Activated T-helper 17 cell treated with anti-CD3 and anti-CD28 coated beads, Interleukin-2, amount 50 U/mL, for 72 hours (primary cell): ENCODE results near the gene PADI4. TPM values are rescaled to one million over a fixed set of nuclear protein-coding genes. Genes with fewer than 3 reads are reported as not detected.
"Not testable (repeated sequence)": the region's sequence is repeated elsewhere in the genome, so short reads cannot be mapped to it uniquely, and the experiment has no call there.

Source experiments
- ATAC-seq: fragments of 150-1000 bp; cut with Tn5 transposase; replicated peaks from 2 replicates; pipeline ENCODE4 v1.10.0; 2021; ENCODE audit warnings: mild to moderate bottlenecking, moderate library complexity
- H3K27ac Mint-ChIP-seq: one replicate; pipeline ENCODE4 v1.8.0; 2022; ENCODE audit warnings: mixed read lengths
- H3K27me3 Mint-ChIP-seq: one replicate; pipeline ENCODE4 v1.8.0; 2022; ENCODE audit warnings: mixed read lengths
- H3K36me3 Mint-ChIP-seq: one replicate; pipeline ENCODE4 v1.8.0; 2022; ENCODE audit warnings: low read depth, mild to moderate bottlenecking, mixed read lengths
- H3K4me1 Mint-ChIP-seq: one replicate; pipeline ENCODE4 v1.8.0; 2022; ENCODE audit warnings: mixed read lengths
- H3K4me3 Mint-ChIP-seq: one replicate; pipeline ENCODE4 v1.8.0; 2022; ENCODE audit warnings: mild to moderate bottlenecking, mixed read lengths
- H3K9me3 Mint-ChIP-seq: one replicate; pipeline ENCODE4 v1.8.0; 2022; ENCODE audit warnings: mixed read lengths
- total RNA-seq, 2 donors: library from RNA; stranded (reverse); gene quantifications; one replicate each; pipeline ENCODE4 v1.2.3, GENCODE V29; 2022

PADI4 gene
- total RNA-seq, 2 donors from 2014 or later: 0.19 TPM; not detected in 1

GRCh38 chr1:17393230-17393629 is 85.2 kb downstream of the PADI4 start:
- H3K9me3 Mint-ChIP-seq: no peaks in the 10 kb centered on the region
- peaks cover 4% of the 10 kb centered on the region for H3K4me1 Mint-ChIP-seq
- H3K36me3 Mint-ChIP-seq: no peaks in the 10 kb centered on the region
- H3K4me3 Mint-ChIP-seq: no peak overlapping the region
- no peak overlapping the region for H3K27ac Mint-ChIP-seq
- no peaks in the 10 kb centered on the region for H3K27me3 Mint-ChIP-seq
- peak; percentile 43 for ATAC-seq

- peaks cover 2% of the 10 kb centered on the region for H3K4me1 Mint-ChIP-seq
Observed at GRCh38 chr1:17397910-17398695, 90.1 kb downstream of the PADI4 start.

GRCh38 chr1:17400725-17401341 is 92.8 kb downstream of the PADI4 start:
- H3K4me3 Mint-ChIP-seq: no peak overlapping the region
- no peaks in the 10 kb centered on the region for H3K4me1 Mint-ChIP-seq
- ATAC-seq: no peak
- no peaks in the 10 kb centered on the region for H3K36me3 Mint-ChIP-seq
- no peaks in the 10 kb centered on the region for H3K9me3 Mint-ChIP-seq
- no peak overlapping the region for H3K27ac Mint-ChIP-seq
- no peaks in the 10 kb centered on the region for H3K27me3 Mint-ChIP-seq

More at GRCh38 chr1:17397910-17398695, 90.1 kb downstream of the PADI4 start:
- no peak overlapping the region for H3K27ac Mint-ChIP-seq
- no peak overlapping the region for H3K4me3 Mint-ChIP-seq
- no peaks in the 10 kb centered on the region for H3K36me3 Mint-ChIP-seq
- no peaks in the 10 kb centered on the region for H3K9me3 Mint-ChIP-seq
- H3K27me3 Mint-ChIP-seq: no peaks in the 10 kb centered on the region
- no peak for ATAC-seq

GRCh38 chr1:17401841-17402240 is 93.8 kb downstream of the PADI4 start:
- Mint-ChIP-seq H3K4me1 (no peaks in the 10 kb centered on the region), H3K27me3 (no peaks in the 10 kb centered on the region), H3K9me3 (no peaks in the 10 kb centered on the region), H3K36me3 (peaks cover 7% of the 10 kb centered on the region), H3K4me3 (no peak overlapping the region), H3K27ac (no peak overlapping the region)
- no peak for ATAC-seq

- H3K27ac Mint-ChIP-seq: no peak overlapping the region
- no peak overlapping the region for H3K4me3 Mint-ChIP-seq
- H3K9me3 Mint-ChIP-seq: no peaks in the 10 kb centered on the region
- H3K36me3 Mint-ChIP-seq: peaks cover 19% of the 10 kb centered on the region
- ATAC-seq: no peak
- H3K27me3 Mint-ChIP-seq: no peaks in the 10 kb centered on the region
- H3K4me1 Mint-ChIP-seq: no peaks in the 10 kb centered on the region
Observed at GRCh38 chr1:17403081-17403480, 95.1 kb downstream of the PADI4 start.

- H3K4me3 Mint-ChIP-seq: no peak overlapping the region
- no peaks in the 10 kb centered on the region for H3K9me3 Mint-ChIP-seq
- ATAC-seq: no peak
- no peaks in the 10 kb centered on the region for H3K27me3 Mint-ChIP-seq
- no peak overlapping the region for H3K27ac Mint-ChIP-seq
- no peaks in the 10 kb centered on the region for H3K4me1 Mint-ChIP-seq
- H3K36me3 Mint-ChIP-seq: peaks cover 30% of the 10 kb centered on the region
Observed at GRCh38 chr1:17404034-17404684, 96.2 kb downstream of the PADI4 start.

- no peaks in the 10 kb centered on the region for H3K9me3 Mint-ChIP-seq
- no peak for ATAC-seq
Observed at GRCh38 chr1:17404820-17405219, 96.8 kb downstream of the PADI4 start.

GRCh38 chr1:17405898-17406759 is 98.1 kb downstream of the PADI4 start:
- peak; percentile 82 for ATAC-seq
- H3K27me3 Mint-ChIP-seq: no peaks in the 10 kb centered on the region
- H3K27ac Mint-ChIP-seq: no peak overlapping the region
- no peaks in the 10 kb centered on the region for H3K4me1 Mint-ChIP-seq
- no peak overlapping the region for H3K4me3 Mint-ChIP-seq
- H3K36me3 Mint-ChIP-seq: peaks cover 49% of the 10 kb centered on the region
- no peaks in the 10 kb centered on the region for H3K9me3 Mint-ChIP-seq

More at GRCh38 chr1:17404820-17405219, 96.8 kb downstream of the PADI4 start:
- H3K36me3 Mint-ChIP-seq: peaks cover 36% of the 10 kb centered on the region
- H3K27ac Mint-ChIP-seq: no peak overlapping the region
- H3K27me3 Mint-ChIP-seq: no peaks in the 10 kb centered on the region
- no peaks in the 10 kb centered on the region for H3K4me1 Mint-ChIP-seq
- H3K4me3 Mint-ChIP-seq: no peak overlapping the region

GRCh38 chr1:17406760-17407475 is 98.9 kb downstream of the PADI4 start:
- H3K27me3 Mint-ChIP-seq, H3K4me3 Mint-ChIP-seq, H3K9me3 Mint-ChIP-seq, ATAC-seq, H3K4me1 Mint-ChIP-seq, H3K27ac Mint-ChIP-seq: not testable (repeated sequence)
- peaks cover 57% of the 10 kb centered on the region for H3K36me3 Mint-ChIP-seq

- not testable (repeated sequence) for H3K27me3 Mint-ChIP-seq, ATAC-seq, H3K9me3 Mint-ChIP-seq, H3K4me1 Mint-ChIP-seq, H3K4me3 Mint-ChIP-seq, H3K27ac Mint-ChIP-seq
- peaks cover 68% of the 10 kb centered on the region for H3K36me3 Mint-ChIP-seq
Observed at GRCh38 chr1:17407786-17408514, 100.0 kb downstream of the PADI4 start.

- Mint-ChIP-seq H3K4me1 (no peaks in the 10 kb centered on the region), H3K9me3 (no peaks in the 10 kb centered on the region), H3K4me3 (no peak overlapping the region), H3K27ac (no peak overlapping the region), H3K36me3 (peaks cover 82% of the 10 kb centered on the region), H3K27me3 (no peaks in the 10 kb centered on the region)
- no peak for ATAC-seq
Observed at GRCh38 chr1:17409391-17409811, 101.4 kb downstream of the PADI4 start.

GRCh38 chr1:17412093-17412870 is 104.3 kb downstream of the PADI4 start:
- Mint-ChIP-seq H3K4me3 (no peak overlapping the region), H3K27me3 (no peaks in the 10 kb centered on the region), H3K36me3 (peaks cover 100% of the 10 kb centered on the region), H3K4me1 (no peaks in the 10 kb centered on the region), H3K9me3 (no peaks in the 10 kb centered on the region), H3K27ac (no peak overlapping the region)
- ATAC-seq: no peak
